H1 (cell line): ENCODE data around the gene CEP78. TPM values are rescaled to one million over a fixed set of nuclear protein-coding genes. Genes with fewer than 3 reads are reported as not detected.

Experiments
- CTCF ChIA-PET: fragments of 300-600 bp; sonication (Branson Sonifier 250); formaldehyde crosslinking; loops from one replicate; lab custom pipeline; 2021; ENCODE audit not compliant: partially characterized antibody; lab: Charles Lee
- POLR2A ChIA-PET: fragments of 300-600 bp; sonication (Branson Sonifier 250); formaldehyde crosslinking; loops from one replicate; lab custom pipeline; 2021; ENCODE audit warnings: inconsistent platforms; ENCODE audit not compliant: partially characterized antibody; lab: Charles Lee
- DNase-seq, 2 experiments: peaks; one replicate each; pipeline versions ENCODE4 v3.0.0 to v3.0.0-alpha.2; 2010 to 2022; ENCODE audit warnings: low spot score in 2 of 2, low read depth in 1 of 2, mixed read lengths in 1 of 2
- FAIRE-seq: peaks from 2 replicates; lab custom pipeline; 2011; peaks lifted over from hg19 to GRCh38; lab: Jason Lieb, UNC
- H2AFZ ChIP-seq: 2 replicates; pipeline ENCODE4 v1.8.1; 2012; ENCODE audit warnings: low read length, inconsistent platforms
- H2AK5ac ChIP-seq: 2 replicates; pipeline ENCODE4 v1.6.1; 2013; ENCODE audit warnings: low read depth, low read length
- H2BK120ac ChIP-seq: replicated peaks from 2 replicates; pipeline ENCODE3; 2013; ENCODE audit warnings: low read depth, low read length, inconsistent platforms
- H2BK12ac ChIP-seq: 2 replicates; pipeline ENCODE4 v1.6.1; 2013; ENCODE audit warnings: low read depth, low read length
- H2BK15ac ChIP-seq: 2 replicates; pipeline ENCODE4 v1.6.1; 2013; ENCODE audit warnings: low read length
- H2BK20ac ChIP-seq: 2 replicates; pipeline ENCODE4 v1.6.1; 2013; ENCODE audit warnings: low read length
- H2BK5ac ChIP-seq: 2 replicates; pipeline ENCODE4 v1.6.1; 2013; ENCODE audit warnings: low read depth, low read length
- H3K14ac ChIP-seq: 2 replicates; pipeline ENCODE4 v1.6.1; 2013; ENCODE audit warnings: inconsistent platforms; ENCODE audit not compliant: insufficient read length
- H3K18ac ChIP-seq: 2 replicates; pipeline ENCODE4 v1.6.1; 2013; ENCODE audit warnings: low read length; ENCODE audit errors: extremely low read depth
- H3K23ac ChIP-seq: 2 replicates; pipeline ENCODE4 v1.6.1; 2013; ENCODE audit warnings: inconsistent platforms; ENCODE audit not compliant: insufficient read length
- H3K23me2 ChIP-seq: 2 replicates; pipeline ENCODE4 v1.6.1; 2013; ENCODE audit warnings: low read depth, low read length
- H3K27ac ChIP-seq: 2 replicates; pipeline ENCODE4 v1.6.1; 2011; ENCODE audit warnings: low read depth, low read length, inconsistent platforms
- H3K27me3 ChIP-seq, 4 experiments: replicated peaks in 1 of 4; 1 replicate in 1 of 4; 2 replicates in 3 of 4; pipeline versions ENCODE4 v1.6.1 to v1.8.1; 2011 to 2013; ENCODE audit warnings: low read length in 3 of 4, mild to moderate bottlenecking in 3 of 4, inconsistent platforms in 2 of 4, mixed read lengths in 2 of 4, moderate library complexity in 1 of 4; ENCODE audit not compliant: control insufficient read depth in 3 of 4, insufficient read depth in 3 of 4; ENCODE audit errors: extremely low read depth in 1 of 4
- H3K36me3 ChIP-seq, 4 experiments: 2 replicates each; pipeline versions ENCODE4 v1.6.1 to v1.8.1; 2011 to 2013; ENCODE audit warnings: mild to moderate bottlenecking in 4 of 4, low read length in 3 of 4, moderate library complexity in 2 of 4, control low read depth in 1 of 4, inconsistent platforms in 1 of 4; ENCODE audit not compliant: insufficient read depth in 4 of 4, control insufficient read depth in 2 of 4
- H3K4ac ChIP-seq: replicated peaks from 2 replicates; pipeline ENCODE3; 2013; ENCODE audit warnings: low read length, low read depth, mixed read lengths, inconsistent platforms; ENCODE audit not compliant: insufficient read length
- H3K4me1 ChIP-seq, 4 experiments: replicated peaks in 1 of 4; 1 replicate in 1 of 4; 2 replicates in 3 of 4; pipeline versions ENCODE4 v1.6.1 to v1.8.1; 2011 to 2013; ENCODE audit warnings: low read length in 3 of 4, inconsistent platforms in 2 of 4, mixed read lengths in 1 of 4; ENCODE audit not compliant: insufficient read depth in 4 of 4, control insufficient read depth in 3 of 4
- H3K4me2 ChIP-seq, 2 experiments: 2 replicates each; pipeline versions ENCODE4 v1.6.1 to v1.8.1; 2011 to 2013; ENCODE audit warnings: low read depth in 2 of 2, low read length in 2 of 2, control low read depth in 1 of 2, inconsistent platforms in 1 of 2, mild to moderate bottlenecking in 1 of 2; ENCODE audit not compliant: insufficient read depth in 1 of 2
- H3K4me3 ChIP-seq, 4 experiments: fragments of 200-600, 300-600 bp in 1 of 4; sonication (generic), shearing (Covaris generic), sonication (Bioruptor Twin) in 1 of 4; 2 replicates each; pipeline versions ENCODE4 v1.5.1 to v1.8.1; 2011 to 2016; ENCODE audit warnings: low read length in 4 of 4, low read depth in 3 of 4, control low read depth in 2 of 4, inconsistent platforms in 2 of 4, mild to moderate bottlenecking in 2 of 4, mixed read lengths in 1 of 4, moderate library complexity in 1 of 4; ENCODE audit not compliant: insufficient read depth in 2 of 4; ENCODE audit errors: extremely low read depth in 1 of 4
- H3K56ac ChIP-seq: replicated peaks from 2 replicates; pipeline ENCODE3; 2013; ENCODE audit warnings: low read depth, mild to moderate bottlenecking, mixed read lengths, low read length, inconsistent platforms; ENCODE audit not compliant: insufficient read length
- H3K79me1 ChIP-seq: 2 replicates; pipeline ENCODE4 v1.6.1; 2013; ENCODE audit warnings: low read depth, low read length, control low read depth
- H3K79me2 ChIP-seq, 2 experiments: 2 replicates each; pipeline versions ENCODE4 v1.6.1 to v1.8.1; 2012 to 2013; ENCODE audit warnings: low read length in 2 of 2, mild to moderate bottlenecking in 2 of 2, inconsistent platforms in 1 of 2; ENCODE audit not compliant: insufficient read depth in 2 of 2, control insufficient read depth in 1 of 2
- H3K9ac ChIP-seq, 4 experiments: replicated peaks in 1 of 4; 1 replicate in 1 of 4; 2 replicates in 3 of 4; pipeline versions ENCODE4 v1.6.1 to v1.8.1; 2011 to 2013; ENCODE audit warnings: low read depth in 3 of 4, low read length in 3 of 4, control low read depth in 2 of 4, mild to moderate bottlenecking in 2 of 4, moderate library complexity in 2 of 4, inconsistent platforms in 1 of 4; ENCODE audit errors: extremely low read depth in 1 of 4
- H3K9me3 ChIP-seq, 2 experiments: 2 replicates each; pipeline versions ENCODE4 v1.6.1 to v1.8.1; 2012 to 2013; ENCODE audit warnings: mild to moderate bottlenecking in 2 of 2, moderate library complexity in 2 of 2, control low read depth in 1 of 2, inconsistent platforms in 1 of 2, low read depth in 1 of 2, low read length in 1 of 2, mixed read lengths in 1 of 2; ENCODE audit not compliant: insufficient read depth in 2 of 2
- H4K20me1 ChIP-seq, 2 experiments: replicated peaks in 1 of 2; 2 replicates each; pipeline versions ENCODE3 to v1.8.1; 2011 to 2013; ENCODE audit warnings: inconsistent platforms in 2 of 2, low read length in 2 of 2, mild to moderate bottlenecking in 1 of 2; ENCODE audit not compliant: insufficient read depth in 2 of 2, control insufficient read depth in 1 of 2
- H4K5ac ChIP-seq: 2 replicates; pipeline ENCODE4 v1.6.1; 2013; ENCODE audit warnings: low read length, low read depth, mixed read lengths, inconsistent platforms; ENCODE audit not compliant: insufficient read length
- H4K8ac ChIP-seq: 2 replicates; pipeline ENCODE4 v1.8.0; 2013; ENCODE audit warnings: mild to moderate bottlenecking, moderate library complexity, low read length, inconsistent platforms; ENCODE audit not compliant: insufficient read depth; ENCODE audit errors: extremely low read depth
- H4K91ac ChIP-seq: replicated peaks from 2 replicates; pipeline ENCODE3; 2013; ENCODE audit warnings: low read length, mixed read lengths, inconsistent platforms; ENCODE audit not compliant: insufficient read length
- YY1 ChIP-seq: IDR thresholded peaks from 2 replicates; pipeline ENCODE4 v1.6.1; 2011; ENCODE audit warnings: low read depth, mild to moderate bottlenecking, low read length
- WGBS, 2 experiments: shearing (Covaris generic) in 1 of 2; methylation state at CpG; one replicate each; pipeline versions ENCODE4 v1.1.6 to v1.1.7; 2013 to 2015; ENCODE audit warnings: low lambda C conversion rate in 2 of 2, mixed read lengths in 2 of 2, inconsistent platforms in 1 of 2, low coverage in 1 of 2, missing lambda C conversion rate in 1 of 2; ENCODE audit not compliant: insufficient replicate concordance in 2 of 2, insufficient coverage in 1 of 2, insufficient read length in 1 of 2; ENCODE audit errors: extremely low coverage in 1 of 2, missing lambda C conversion rate in 1 of 2; 5-methylcytosine and 5-hydroxymethylcytosine counted together
- polyA plus RNA-seq, 7 experiments: library from polyadenylated mRNA; depleted of rRNA in 3 of 7; stranded (reverse) in 5 of 7; unstranded in 2 of 7; fragments of >200 nt in 5 of 7; fragments of 200-250 nt in 2 of 7; gene quantifications; 1 replicate in 5 of 7; 2 replicates in 1 of 7; 4 replicates in 1 of 7; pipeline versions ENCODE4 v1.2.1 to v1.2.3, GENCODE V29; 2011 to 2013; ENCODE audit warnings: missing spikeins in 2 of 7, mixed read lengths in 2 of 7
- total RNA-seq: library from RNA; stranded (reverse); fragmentation: NEBNext Ultra II Directional; extraction: Animal tissue kit (Norgen Biotek cat#: 25700); gene quantifications from 2 replicates; pipeline ENCODE4 v1.2.1, GENCODE V29; 2021
- TF ChIP-seq, protein P1 (sequence below): IDR thresholded peaks from 2 replicates; pipeline ENCODE4 v1.6.1; 2011; ENCODE audit warnings: low read depth, mild to moderate bottlenecking, low read length; ENCODE audit not compliant: insufficient read depth

Gene CEP78
- total and polyA plus RNA-seq, 2 of the 8 experiments (the other 6 are each of a cell fraction or from before 2014, with no cell fraction given) = 10.3 to 40.9 TPM

GRCh38 chr9:78314550-78314949 lies 78.7 kb downstream of the CEP78 start:
- no peak for FAIRE-seq
- H3K4me3 ChIP-seq = no peak overlapping the region
- no peak overlapping the region for H3K23ac ChIP-seq
- H3K4me2 ChIP-seq = no peak overlapping the region
- H3K79me2 ChIP-seq = peaks cover 0 to 66% of the 10 kb centered on the region in 2 experiments; a peak in 2 of 4 replicates
- no peak overlapping the region for H2BK120ac ChIP-seq
- H2BK15ac ChIP-seq = no peak overlapping the region
- peaks cover 10% of the 10 kb centered on the region for H3K79me1 ChIP-seq
- H3K4ac ChIP-seq = no peak overlapping the region
- WGBS, 2 experiments = 91% methylated on average over 5 of the region's 5 CpGs; no CpG with 5 or more reads in 1 of the 2 experiments
- H3K4me1 ChIP-seq = no peaks in the 10 kb centered on the region
- H2BK12ac ChIP-seq = no peak overlapping the region
- H3K36me3 ChIP-seq = peaks cover 36 to 100% (median 74%) of the 10 kb centered on the region in 4 experiments
- no peak overlapping the region for H2AFZ ChIP-seq
- no peak overlapping the region for H2AK5ac ChIP-seq
- 0 out of 2 replicates have a peak overlapping the region, but pooled peaks have one; percentile 8 for H2BK5ac ChIP-seq
- no peak overlapping the region for H3K56ac ChIP-seq
- H3K14ac ChIP-seq = no peak overlapping the region
- no peak overlapping the region; the same call in 1 of the 2 replicates for H4K8ac ChIP-seq
- no peaks in the 10 kb centered on the region for H3K23me2 ChIP-seq
- no peak overlapping the region for H3K27ac ChIP-seq
- POLR2A ChIA-PET = interaction anchor here (1.0 to 27.8 kb wide), 6 partner anchors 14 to 100 kb away, joined by 3 to 936 read pairs (median 266); partner anchors contain the start of gene PSAT1
- peak overlapping the region in 1 of 4 experiments; percentile 18; a peak in 1 of 7 replicates for H3K9ac ChIP-seq
- H4K91ac ChIP-seq = no peak overlapping the region
- H2BK20ac ChIP-seq = no peak overlapping the region
- H4K5ac ChIP-seq = no peak overlapping the region
- no peaks in the 10 kb centered on the region for H3K27me3 ChIP-seq
- H3K18ac ChIP-seq = no peak overlapping the region
- CTCF ChIA-PET = interaction anchor here (1.0 to 2.9 kb wide), 3 partner anchors 10 to 53 kb away, joined by 6 to 13 read pairs (median 7); no protein-coding TSS in a partner anchor
- no peaks in the 10 kb centered on the region for H3K9me3 ChIP-seq
- DNase-seq = no peak
- peaks cover 22 to 23% of the 10 kb centered on the region in 2 experiments for H4K20me1 ChIP-seq
- no peak for TF ChIP-seq YY1
- TF ChIP-seq, protein P1, sequence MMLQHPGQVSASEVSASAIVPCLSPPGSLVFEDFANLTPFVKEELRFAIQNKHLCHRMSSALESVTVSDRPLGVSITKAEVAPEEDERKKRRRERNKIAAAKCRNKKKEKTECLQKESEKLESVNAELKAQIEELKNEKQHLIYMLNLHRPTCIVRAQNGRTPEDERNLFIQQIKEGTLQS = no peak
